GM12872 (cell line): ENCODE results near the gene GSE1.

ENCODE experiments used
- CTCF ChIP-seq: IDR thresholded peaks from 3 replicates; pipeline ENCODE4 v1.5.1; 2011; ENCODE audit warnings: low read depth, mild to moderate bottlenecking, low read length, moderate library complexity; ENCODE audit not compliant: insufficient read depth

GSE1 gene

GRCh38 chr16:85635545-85636140, 22.5 kb downstream of the GSE1 start:
- no peak for TF ChIP-seq CTCF

GRCh38 chr16:85636234-85636812, 23.2 kb downstream of the GSE1 start:
- TF ChIP-seq CTCF = no peak

- no peak for TF ChIP-seq CTCF
These were observed 24.1 kb downstream of the GSE1 start for GRCh38 chr16:85637061-85637807.

- TF ChIP-seq CTCF = no peak
These were observed 24.9 kb downstream of the GSE1 start for GRCh38 chr16:85637808-85638647.

GRCh38 chr16:85638695-85639409, 25.7 kb downstream of the GSE1 start:
- no peak for TF ChIP-seq CTCF

- no peak for TF ChIP-seq CTCF
These were observed 26.6 kb downstream of the GSE1 start for GRCh38 chr16:85639529-85640253.
